ENCODE measurements around the gene ESPNL.

DNA sequence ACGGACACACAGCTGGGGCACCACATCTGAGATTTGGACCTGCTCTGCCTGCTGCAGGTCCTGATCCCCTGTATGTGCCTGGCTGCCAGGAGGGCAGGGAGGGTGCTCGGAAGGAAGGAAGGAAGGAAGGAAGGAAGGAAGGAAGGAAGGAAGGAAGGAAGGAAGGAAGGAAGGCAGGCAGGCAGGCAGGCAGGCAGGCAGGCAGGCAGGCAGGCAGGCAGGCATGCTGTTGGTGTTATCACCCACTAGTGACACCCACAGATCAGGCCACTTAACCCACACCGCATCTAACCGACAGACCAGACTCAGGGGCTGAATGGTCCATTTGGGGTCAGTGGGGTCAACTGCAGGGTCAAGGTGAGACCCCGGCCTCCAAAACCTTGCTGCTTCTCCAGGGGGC is 44.1 kb downstream of the ESPNL start:
- TF ChIP-seq, protein P1, sequence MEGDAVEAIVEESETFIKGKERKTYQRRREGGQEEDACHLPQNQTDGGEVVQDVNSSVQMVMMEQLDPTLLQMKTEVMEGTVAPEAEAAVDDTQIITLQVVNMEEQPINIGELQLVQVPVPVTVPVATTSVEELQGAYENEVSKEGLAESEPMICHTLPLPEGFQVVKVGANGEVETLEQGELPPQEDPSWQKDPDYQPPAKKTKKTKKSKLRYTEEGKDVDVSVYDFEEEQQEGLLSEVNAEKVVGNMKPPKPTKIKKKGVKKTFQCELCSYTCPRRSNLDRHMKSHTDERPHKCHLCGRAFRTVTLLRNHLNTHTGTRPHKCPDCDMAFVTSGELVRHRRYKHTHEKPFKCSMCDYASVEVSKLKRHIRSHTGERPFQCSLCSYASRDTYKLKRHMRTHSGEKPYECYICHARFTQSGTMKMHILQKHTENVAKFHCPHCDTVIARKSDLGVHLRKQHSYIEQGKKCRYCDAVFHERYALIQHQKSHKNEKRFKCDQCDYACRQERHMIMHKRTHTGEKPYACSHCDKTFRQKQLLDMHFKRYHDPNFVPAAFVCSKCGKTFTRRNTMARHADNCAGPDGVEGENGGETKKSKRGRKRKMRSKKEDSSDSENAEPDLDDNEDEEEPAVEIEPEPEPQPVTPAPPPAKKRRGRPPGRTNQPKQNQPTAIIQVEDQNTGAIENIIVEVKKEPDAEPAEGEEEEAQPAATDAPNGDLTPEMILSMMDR (IDR thresholded peaks at IDR 0.05): no peak
- TF ChIP-seq POLR2A (IDR thresholded peaks at IDR 0.05): no peak

All from tibial nerve (tissue), 3 donors.